GM12878 (cell line): ENCODE measurements around the gene TMX4. TPM values are rescaled to one million over a fixed set of nuclear protein-coding genes. Genes with fewer than 3 reads are reported as not detected.

ENCODE experiments used
- ATAC-seq: fragments of 200-7000 bp; cut with Tn5 transposase; 3 replicates; pipeline ENCODE4 v1.9.1; 2020; ENCODE audit warnings: mild to moderate bottlenecking, moderate library complexity
- BruUV-seq: library from RNA; stranded (reverse); fragments of 400-500 nt; replicated peaks from 2 replicates; lab custom pipeline; 2021; lab: Mats Ljungman, UMichigan
- CTCF ChIA-PET: fragments of 300-600 bp; sonication (Branson Sonifier 250); formaldehyde crosslinking; extraction: SDS; loops from one replicate; lab custom pipeline; 2021; ENCODE audit warnings: inconsistent platforms; lab: Yijun Ruan, JAX
- POLR2A ChIA-PET: fragments of 350-600 bp; formaldehyde crosslinking; extraction: SDS; loops from one replicate; lab custom pipeline; 2021; ENCODE audit warnings: inconsistent platforms; lab: Charles Lee
- RAD21 ChIA-PET: fragments of 300-600 bp; sonication (Branson Sonifier 250); formaldehyde crosslinking; loops from one replicate; lab custom pipeline; 2023; ENCODE audit warnings: antibody characterized with exemption; ENCODE audit not compliant: unreplicated experiment; lab: Charles Lee
- SMC1A ChIA-PET: fragments of 300-600 bp; sonication (Branson Sonifier 250); formaldehyde crosslinking; loops from one replicate; lab custom pipeline; 2023; ENCODE audit not compliant: unreplicated experiment, uncharacterized antibody; lab: Charles Lee
- DNase-seq: peaks from one replicate; pipeline ENCODE4 v3.0.0-alpha.2; 2011; ENCODE audit warnings: low read depth, low spot score
- FAIRE-seq: peaks from 3 replicates; lab custom pipeline; 2011; peaks lifted over from hg19 to GRCh38; lab: Jason Lieb, UNC
- H2AFZ ChIP-seq: 2 replicates; pipeline ENCODE4 v1.6.0; 2011; ENCODE audit warnings: low read depth, low read length, control low read depth; ENCODE audit not compliant: control insufficient read depth
- H3K27ac ChIP-seq: 2 replicates; pipeline ENCODE4 v1.5.1; 2011; ENCODE audit warnings: control low read depth; ENCODE audit not compliant: control insufficient read depth, insufficient read depth
- H3K27me3 ChIP-seq, 2 experiments: replicated peaks in 1 of 2; 2 replicates each; pipeline versions ENCODE4 v1.6.0 to v1.6.1; 2011; ENCODE audit warnings: low read length in 1 of 2; ENCODE audit not compliant: control insufficient read depth in 2 of 2, insufficient read depth in 2 of 2
- H3K36me3 ChIP-seq, 2 experiments: 2 replicates each; pipeline ENCODE4 v1.5.1; 2011; ENCODE audit warnings: low read length in 1 of 2; ENCODE audit not compliant: control insufficient read depth in 2 of 2, insufficient read depth in 2 of 2
- H3K4me1 ChIP-seq: 2 replicates; pipeline ENCODE4 v1.6.1; 2011; ENCODE audit warnings: mild to moderate bottlenecking, low read length, moderate library complexity, mixed read lengths; ENCODE audit not compliant: control insufficient read depth, insufficient read depth
- H3K4me2 ChIP-seq: 2 replicates; pipeline ENCODE4 v1.6.0; 2011; ENCODE audit warnings: control low read depth; ENCODE audit not compliant: control insufficient read depth, insufficient read depth
- H3K4me3 ChIP-seq: fragments of 200-600 bp; sonication (generic); 2 replicates; pipeline ENCODE4 v1.5.1; 2016
- H3K79me2 ChIP-seq: 2 replicates; pipeline ENCODE4 v1.6.0; 2011; ENCODE audit warnings: low read length; ENCODE audit not compliant: control insufficient read depth, insufficient read depth
- H3K9ac ChIP-seq: 2 replicates; pipeline ENCODE4 v1.8.0; 2011; ENCODE audit warnings: low read length, control low read depth, mixed read lengths; ENCODE audit not compliant: control insufficient read depth, insufficient read depth
- H3K9me3 ChIP-seq: replicated peaks from 3 replicates; pipeline ENCODE4 v1.5.1; 2011; ENCODE audit warnings: mild to moderate bottlenecking, low read length; ENCODE audit not compliant: control insufficient read depth, insufficient read depth
- H4K20me1 ChIP-seq: 2 replicates; pipeline ENCODE4 v1.6.0; 2011; ENCODE audit not compliant: control insufficient read depth, insufficient read depth
- MEF2B ChIP-seq: fragments of 450-650 bp; IDR thresholded peaks from 2 replicates; pipeline ENCODE4 v1.6.1; 2018; ENCODE audit warnings: mild to moderate bottlenecking, moderate library complexity; ENCODE audit not compliant: partially characterized antibody, poor library complexity, severe bottlenecking
- WGBS: methylation state at CpG from one replicate; pipeline ENCODE4 v1.1.6; 2016; ENCODE audit warnings: low lambda C conversion rate; ENCODE audit not compliant: insufficient replicate concordance, insufficient coverage; ENCODE audit errors: missing lambda C conversion rate; 5-methylcytosine and 5-hydroxymethylcytosine counted together
- in situ Hi-C: fragments of 300-500 bp; cut with MboI; formaldehyde crosslinking; loops from 9 replicates; pipeline ENCODE4 v1.14.3; 2018; ENCODE audit warnings: mixed read lengths
- intact Hi-C: fragments of 100-400 bp; cut with micrococcal nuclease; formaldehyde crosslinking; loops from one replicate; pipeline ENCODE4 v1.14.2; 2022; ENCODE audit not compliant: unreplicated experiment
- polyA plus RNA-seq, 11 experiments: library from polyadenylated mRNA; depleted of rRNA in 4 of 11; unstranded in 6 of 11; stranded (reverse) in 5 of 11; fragments of >200 nt; fragmentation: Nextera tagmentation in 4 of 11; fragmentation: Illumina TruSeq in 1 of 11; extraction: Ambion mirVana in 4 of 11; extraction: Trizol in 1 of 11; gene quantifications; 1 replicate in 1 of 11; 2 replicates in 10 of 11; pipeline versions ENCODE4 v1.2.1 to v1.2.3, GENCODE V29; 2011 to 2016; ENCODE audit warnings: inconsistent platforms in 2 of 11, missing spikeins in 2 of 11, low read depth in 1 of 11
- total RNA-seq, 4 experiments: library from RNA; depleted of rRNA in 3 of 4; stranded (reverse); fragments of >200 nt in 3 of 4; fragmentation: Illumina TruSeq in 1 of 4; extraction: Trizol in 1 of 4; gene quantifications; 2 replicates each; pipeline versions ENCODE4 v1.2.1 to v1.2.3, GENCODE V29; 2013 to 2021
- TF ChIP-seq, protein P1 (sequence below): fragments of 150-350 bp; IDR thresholded peaks from 2 replicates; pipeline ENCODE4 v1.6.1; 2014; ENCODE audit warnings: mild to moderate bottlenecking, low read depth, low read length

Gene TMX4
- total and polyA plus RNA-seq, 10 of the 15 experiments (the other 5 are each of a cell fraction or from before 2014, with no cell fraction given) = 3.9 to 19.9 (median 11.1) TPM

DNA sequence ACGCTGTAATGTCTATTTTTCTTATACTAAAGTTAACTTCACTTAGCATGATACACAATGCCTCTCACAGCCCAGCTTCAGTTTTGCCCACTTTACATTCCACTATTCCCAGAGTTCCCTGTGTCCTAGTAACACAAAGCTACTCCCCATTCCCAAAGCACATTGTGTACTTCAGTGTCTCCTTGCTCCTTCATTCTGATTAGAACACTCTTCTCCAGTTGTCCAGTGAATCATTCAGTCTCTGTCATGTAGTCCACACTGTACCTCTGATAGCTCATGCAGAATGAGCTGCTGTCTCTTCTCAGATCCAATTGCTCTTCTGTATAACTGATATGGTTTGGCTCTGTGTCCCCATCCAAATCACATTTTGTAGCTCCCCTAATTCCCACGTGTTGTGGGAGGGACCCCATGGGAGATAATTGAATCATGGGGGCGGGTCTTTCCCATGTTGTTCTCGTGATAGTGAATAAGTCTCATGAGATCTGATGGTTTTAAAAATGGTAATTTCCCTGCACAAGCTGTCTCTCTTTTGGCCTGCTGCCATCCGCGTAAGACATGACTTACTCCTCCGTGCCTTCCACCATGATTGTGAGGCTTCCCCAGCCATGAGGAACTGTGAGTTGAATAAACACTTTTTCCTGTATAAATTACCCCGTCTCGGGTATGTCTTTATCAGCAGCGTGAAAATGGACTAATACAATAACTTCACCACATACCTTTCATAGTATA, 2.1 kb upstream of the TMX4 start:
- 90% methylated on average over 10 of the region's 10 CpGs for WGBS
- in situ Hi-C loops (no loop called here), intact Hi-C loops (loop anchor here (10.0 kb wide), 1 partner anchor 203 kb away; no protein-coding TSS in a partner anchor)
- Histone ChIP-seq H4K20me1 (no peaks in the 10 kb centered on the region), H3K36me3 (no peaks in the 10 kb centered on the region), H3K27me3 (no peaks in the 10 kb centered on the region), H2AFZ (no peak overlapping the region), H3K27ac (no peak overlapping the region), H3K4me2 (no peak overlapping the region), H3K4me3 (no peak overlapping the region), H3K4me1 (peaks cover 12% of the 10 kb centered on the region), H3K79me2 (peaks cover 1% of the 10 kb centered on the region; the same call in 1 of the 2 replicates), H3K9ac (no peak overlapping the region), H3K9me3 (no peaks in the 10 kb centered on the region)
- RAD21 ChIA-PET = interaction anchor here (0.8 to 1.2 kb wide), 2 partner anchors 23 to 85 kb away, joined by 3 read pairs; no protein-coding TSS in a partner anchor
- FAIRE-seq (no peak), ATAC-seq (no peak), DNase-seq (no peak)
- POLR2A ChIA-PET = interaction anchor here (1.0 kb wide), 1 partner anchor 26 kb away, joined by 3 read pairs; no protein-coding TSS in a partner anchor
- no TSS peak for BruUV-seq
- SMC1A ChIA-PET = interaction anchor here (1.0 to 2.0 kb wide), 9 partner anchors 9 to 581 kb away, joined by 3 to 8 read pairs (median 5); no protein-coding TSS in a partner anchor
- CTCF ChIA-PET = interaction anchor here (0.8 to 4.2 kb wide), 8 partner anchors 9 to 700 kb away, joined by 3 to 22 read pairs (median 6); no protein-coding TSS in a partner anchor
- TF ChIP-seq, protein P1, sequence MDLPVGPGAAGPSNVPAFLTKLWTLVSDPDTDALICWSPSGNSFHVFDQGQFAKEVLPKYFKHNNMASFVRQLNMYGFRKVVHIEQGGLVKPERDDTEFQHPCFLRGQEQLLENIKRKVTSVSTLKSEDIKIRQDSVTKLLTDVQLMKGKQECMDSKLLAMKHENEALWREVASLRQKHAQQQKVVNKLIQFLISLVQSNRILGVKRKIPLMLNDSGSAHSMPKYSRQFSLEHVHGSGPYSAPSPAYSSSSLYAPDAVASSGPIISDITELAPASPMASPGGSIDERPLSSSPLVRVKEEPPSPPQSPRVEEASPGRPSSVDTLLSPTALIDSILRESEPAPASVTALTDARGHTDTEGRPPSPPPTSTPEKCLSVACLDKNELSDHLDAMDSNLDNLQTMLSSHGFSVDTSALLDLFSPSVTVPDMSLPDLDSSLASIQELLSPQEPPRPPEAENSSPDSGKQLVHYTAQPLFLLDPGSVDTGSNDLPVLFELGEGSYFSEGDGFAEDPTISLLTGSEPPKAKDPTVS = no peak
- TF ChIP-seq MEF2B = peak; percentile 36
